Activated CD4-positive, alpha-beta T cell treated with anti-CD3 and anti-CD28 coated beads, Interleukin-2, amount 50 U/mL, for 4 hours (primary cell): ENCODE data around the gene MEGF6.
A peak's percentile ranks its signal among the peaks of the same experiment; 100 is the strongest.

Experiments used
- DNase-seq, 2 experiments: peaks; one replicate each; pipeline ENCODE4 v3.0.0-alpha.2; 2020

The MEGF6 gene

GRCh38 chr1:3498986-3499385 lies 112.3 kb downstream of the MEGF6 start:
- DNase-seq, result no peak

- DNase-seq, result no peak
Measured at GRCh38 chr1:3498246-3498930, 112.9 kb downstream of the MEGF6 start.

- no peak for DNase-seq
Measured at GRCh38 chr1:3497521-3497920, 113.8 kb downstream of the MEGF6 start.

GRCh38 chr1:3496916-3497315 lies 114.4 kb downstream of the MEGF6 start:
- DNase-seq, result no peak

DNA sequence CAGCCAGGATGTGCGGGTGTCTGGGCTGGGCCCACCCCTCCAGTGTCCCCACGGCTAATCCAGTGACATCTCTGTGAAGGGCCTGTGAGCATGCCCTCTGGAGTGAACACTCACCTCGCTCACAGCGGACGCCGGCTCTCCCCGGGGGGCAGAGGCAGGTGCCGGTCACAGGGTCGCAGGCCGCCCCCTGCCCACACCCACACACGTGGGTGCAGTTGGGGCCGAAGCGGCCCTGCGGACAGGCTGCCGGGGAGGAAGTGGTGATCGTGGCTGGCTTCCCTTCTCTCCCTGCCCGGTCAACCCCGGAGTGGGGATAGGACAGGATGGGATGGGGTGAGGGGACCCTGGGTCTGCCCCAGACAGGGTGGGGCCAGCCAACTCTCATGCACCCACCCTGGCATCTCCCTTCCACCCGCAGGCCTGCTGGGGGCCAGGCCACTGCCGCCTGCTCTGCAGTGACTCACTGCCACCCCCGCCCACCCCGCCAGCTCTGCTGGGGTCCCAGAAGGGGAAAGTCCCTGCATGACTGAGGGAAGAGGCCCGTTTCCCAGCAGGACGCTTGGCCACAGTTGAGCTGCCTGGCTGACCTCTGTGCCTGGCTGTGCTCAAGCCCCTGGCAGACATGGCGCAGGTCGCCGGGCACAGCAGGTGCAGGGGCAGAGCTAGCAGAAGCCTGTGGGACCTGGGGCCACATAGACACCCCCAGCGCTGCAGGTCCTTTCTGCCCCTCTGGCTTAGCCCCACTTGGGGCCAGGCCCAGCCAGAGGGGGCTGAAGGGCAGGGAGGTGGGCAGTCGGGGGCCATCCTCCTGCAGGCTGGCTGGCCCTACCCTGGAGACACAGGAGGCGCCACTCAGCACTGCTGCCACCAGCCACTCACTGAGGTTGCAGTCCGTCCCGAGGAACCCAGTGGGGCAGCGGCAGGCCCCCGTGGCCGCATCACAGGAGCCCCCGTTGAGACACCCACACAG lies 115.2 kb downstream of the MEGF6 start:
- DNase-seq, result no peak

DNA sequence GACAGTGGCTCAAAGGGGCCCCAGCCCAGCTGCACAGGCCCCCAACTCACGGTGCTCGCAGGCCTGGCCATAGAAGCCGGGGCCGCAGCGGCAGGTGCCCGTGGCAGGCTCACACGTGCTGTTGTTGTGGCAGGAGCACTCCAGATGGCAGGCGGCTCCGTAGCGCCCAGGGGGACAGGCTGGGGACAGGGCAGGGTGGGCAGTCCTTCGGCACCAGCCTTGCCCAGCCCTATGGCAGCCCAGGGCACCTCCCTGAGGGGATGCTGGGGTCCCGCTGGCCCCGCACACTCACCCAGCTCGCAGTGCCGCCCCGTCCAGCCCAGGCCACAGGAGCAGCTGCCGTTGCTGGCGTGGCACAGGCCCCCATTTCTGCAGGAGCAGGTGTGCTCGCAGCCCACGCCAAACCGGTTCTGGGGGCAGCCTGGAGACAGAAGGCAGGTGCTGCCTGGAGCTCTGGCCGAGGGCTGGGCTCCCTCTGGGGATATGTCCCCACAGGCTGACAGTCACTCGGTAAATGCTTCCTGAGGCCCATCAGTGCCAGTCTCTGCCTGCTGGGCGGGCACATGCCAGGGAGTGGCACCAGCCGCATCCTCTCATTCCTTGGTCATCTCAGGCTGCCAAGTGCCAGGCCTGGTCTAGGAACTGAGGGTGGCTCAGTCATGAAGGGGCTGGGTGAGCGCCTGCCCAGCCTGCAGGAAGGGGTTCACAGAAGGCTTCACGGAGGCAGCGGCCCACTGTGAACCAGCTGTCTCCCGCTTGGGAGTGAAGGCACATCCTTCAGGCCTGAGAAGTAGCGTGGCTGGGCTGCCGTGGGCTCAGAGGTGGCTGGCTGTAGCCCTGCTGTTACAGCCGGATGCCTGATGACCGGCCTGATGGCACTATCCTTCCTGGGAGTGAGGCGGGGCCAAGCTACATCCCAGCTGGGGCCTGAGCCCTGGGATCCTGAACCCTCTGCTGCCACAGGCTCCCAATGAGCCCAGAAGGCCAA lies 116.7 kb downstream of the MEGF6 start:
- DNase-seq, result no peak

DNA sequence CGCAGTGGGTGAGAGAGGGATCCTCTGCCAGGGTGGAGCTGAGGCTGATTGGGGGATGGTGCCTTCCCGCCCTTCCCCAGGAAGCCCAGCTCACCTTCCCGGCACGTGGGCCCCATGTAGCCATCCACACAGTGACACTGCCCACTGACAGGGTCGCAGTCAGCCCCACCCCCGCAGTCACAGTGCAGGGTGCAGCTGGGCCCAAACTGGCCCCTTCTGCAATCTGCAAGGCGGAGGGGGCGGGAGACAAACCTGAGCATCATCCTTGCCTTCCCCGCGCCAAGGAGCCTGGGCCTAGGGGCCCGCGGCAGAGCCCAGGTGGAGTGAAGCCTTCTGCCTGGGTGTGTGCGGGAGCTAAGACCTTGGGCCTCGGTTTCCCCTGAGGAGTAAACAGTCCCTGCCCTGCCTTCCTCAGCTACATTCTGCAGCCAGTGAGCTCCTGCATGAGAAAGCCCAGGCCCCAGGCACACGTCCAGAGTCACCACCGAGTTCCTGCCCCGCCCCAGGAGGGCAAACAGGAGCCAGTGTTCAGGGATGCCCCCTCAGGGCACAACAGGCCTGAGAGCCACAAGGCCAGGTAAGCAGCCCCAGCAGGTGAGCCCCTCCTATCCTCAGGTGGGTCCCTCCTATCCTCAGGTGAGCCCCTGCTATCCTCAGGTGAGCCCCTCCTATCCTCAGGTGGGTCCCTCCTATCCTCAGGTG lies 118.6 kb downstream of the MEGF6 start:
- DNase-seq, result no peak

DNA sequence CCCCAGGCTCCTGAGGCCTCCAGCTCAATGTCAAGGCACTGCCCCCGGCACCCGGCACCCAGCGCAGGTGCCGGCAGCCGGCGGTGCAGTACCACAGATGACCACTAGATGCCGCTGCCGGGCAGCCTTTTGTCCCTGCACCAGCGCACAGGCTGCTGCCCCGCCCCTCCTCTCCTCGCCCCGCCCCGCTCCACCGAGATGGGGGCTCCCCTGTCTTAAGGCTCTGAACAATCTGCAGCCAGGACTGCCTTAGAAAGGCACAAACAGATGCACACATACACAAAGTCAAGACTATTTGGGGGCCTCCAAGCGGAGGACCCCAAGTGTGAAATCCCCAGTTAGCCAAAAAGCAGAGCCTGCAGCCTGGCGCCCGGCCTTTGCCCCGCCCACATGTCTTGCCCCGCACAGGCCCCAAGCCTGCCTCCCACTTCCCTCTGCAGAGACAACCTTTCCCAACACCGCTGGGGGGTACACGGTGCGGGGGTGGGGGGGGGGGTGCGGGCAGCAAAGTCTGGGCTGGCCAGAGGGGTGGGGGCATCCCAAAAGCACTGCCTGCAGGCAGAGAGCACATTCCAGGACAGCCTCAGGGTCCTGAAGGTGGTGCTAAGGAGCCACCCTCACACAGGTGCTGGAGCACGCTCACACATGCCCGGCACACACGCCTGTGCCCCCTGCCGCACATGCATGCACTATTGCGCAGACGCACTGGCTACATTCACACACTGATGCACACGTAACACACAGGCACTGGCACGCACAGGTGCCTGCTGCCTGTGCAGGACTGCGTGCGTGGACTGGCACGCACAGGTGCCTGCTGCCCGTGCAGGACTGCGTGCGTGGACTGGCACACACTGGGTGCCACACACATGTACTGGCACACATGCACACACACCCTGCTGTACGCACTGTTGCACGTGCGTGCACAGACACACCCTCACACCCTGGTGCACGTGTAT lies 119.7 kb downstream of the MEGF6 start:
- peak; percentile 82 to 85 for DNase-seq

GRCh38 chr1:3490046-3490745 lies 121.1 kb downstream of the MEGF6 start:
- DNase-seq, result no peak

DNA sequence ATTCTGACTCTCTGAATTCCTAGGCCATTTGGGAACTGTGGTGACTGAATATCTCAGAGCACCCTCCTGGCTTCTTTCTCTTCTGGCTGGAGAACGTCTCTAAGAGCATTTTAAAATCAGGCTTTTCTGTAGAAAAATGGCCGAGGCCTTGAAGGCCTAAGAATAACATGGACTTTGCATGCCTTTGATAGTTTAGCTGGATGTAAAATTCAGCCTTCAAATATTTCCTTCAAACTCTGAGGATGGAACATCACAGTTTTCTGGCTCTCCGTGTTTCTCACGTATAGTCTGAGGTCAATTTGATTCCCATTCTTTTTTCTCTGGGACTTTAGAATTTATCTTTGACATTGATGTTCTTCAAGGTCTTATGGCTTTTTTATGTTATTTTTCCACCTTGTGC lies 122.9 kb downstream of the MEGF6 start:
- no peak for DNase-seq

DNA sequence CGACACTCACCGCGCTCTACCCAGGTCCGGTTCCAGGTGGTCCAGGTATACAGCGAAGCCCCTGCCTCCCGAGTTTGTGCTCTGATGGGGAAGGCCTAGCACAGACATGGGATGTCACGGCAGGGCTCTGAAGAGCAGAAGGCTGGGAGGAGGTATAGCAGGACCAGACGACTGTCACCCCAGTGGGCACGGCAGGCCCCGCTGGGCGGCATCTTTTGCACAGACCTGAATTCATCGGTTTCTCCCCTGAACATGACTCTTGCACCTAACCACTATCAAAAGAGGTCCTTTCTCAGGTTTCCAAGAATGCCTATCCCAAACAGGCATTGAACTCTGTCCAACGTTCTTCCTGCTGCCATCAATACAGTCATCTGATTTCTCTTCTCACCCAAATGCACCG lies 126.3 kb downstream of the MEGF6 start:
- no peak for DNase-seq

GRCh38 chr1:3483801-3484444 lies 127.4 kb downstream of the MEGF6 start:
- peak; percentile 22 to 32 for DNase-seq

- no peak for DNase-seq
Measured at GRCh38 chr1:3483380-3483779, 127.9 kb downstream of the MEGF6 start.

DNA sequence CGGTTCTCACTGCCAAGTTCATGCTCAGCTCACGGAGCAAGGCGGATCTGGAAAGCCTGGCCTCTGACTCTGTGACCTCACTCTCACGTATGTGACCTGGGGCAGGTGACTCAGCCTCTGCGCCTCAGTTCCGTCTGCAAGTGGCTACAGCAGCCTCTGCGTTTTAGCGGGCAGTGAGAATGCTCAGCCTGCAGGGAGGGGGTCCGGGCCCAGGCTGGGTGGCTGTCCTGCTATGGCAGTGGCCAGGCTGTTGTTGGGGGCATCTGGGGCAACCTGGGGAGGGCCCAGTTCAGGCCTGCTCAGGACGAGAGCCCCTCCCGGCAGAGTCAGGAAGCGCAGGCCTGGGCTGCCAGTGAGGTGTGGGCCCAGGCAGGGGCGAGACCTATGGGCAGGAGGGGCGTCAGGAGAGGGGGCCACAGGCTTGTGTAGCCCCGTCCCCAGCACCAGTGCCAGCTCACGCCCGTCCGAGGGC lies 128.9 kb downstream of the MEGF6 start:
- no peak for DNase-seq

DNA sequence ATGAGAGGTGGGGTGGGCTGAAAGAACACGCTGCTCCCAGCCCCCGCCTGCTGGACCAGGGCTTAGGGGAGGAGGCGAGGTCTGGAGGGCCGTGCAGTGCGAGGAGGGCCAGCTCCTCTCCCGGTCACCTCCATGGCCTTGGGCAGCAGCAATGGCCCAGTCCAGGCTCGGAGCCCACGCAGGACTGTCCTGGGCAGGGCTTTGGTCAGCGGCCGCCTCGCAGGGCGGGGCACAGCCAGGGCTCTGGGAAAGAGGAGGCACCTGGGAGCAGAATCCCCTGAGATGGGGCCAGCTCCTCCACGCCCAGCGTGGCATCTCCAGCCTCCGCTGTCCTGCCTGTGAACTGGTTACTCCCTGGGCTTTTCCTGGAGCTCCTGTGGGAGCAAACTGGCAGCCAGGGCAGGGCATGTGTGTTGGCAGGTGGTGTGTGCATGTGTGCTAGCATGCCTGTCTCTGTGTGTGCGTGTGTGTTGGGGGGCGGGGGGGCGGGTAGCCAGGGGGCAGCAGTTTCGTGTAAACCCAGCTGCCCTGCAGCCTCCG lies 129.4 kb downstream of the MEGF6 start:
- no peak for DNase-seq

GRCh38 chr1:3481046-3481445 lies 130.3 kb downstream of the MEGF6 start:
- no peak for DNase-seq

DNA sequence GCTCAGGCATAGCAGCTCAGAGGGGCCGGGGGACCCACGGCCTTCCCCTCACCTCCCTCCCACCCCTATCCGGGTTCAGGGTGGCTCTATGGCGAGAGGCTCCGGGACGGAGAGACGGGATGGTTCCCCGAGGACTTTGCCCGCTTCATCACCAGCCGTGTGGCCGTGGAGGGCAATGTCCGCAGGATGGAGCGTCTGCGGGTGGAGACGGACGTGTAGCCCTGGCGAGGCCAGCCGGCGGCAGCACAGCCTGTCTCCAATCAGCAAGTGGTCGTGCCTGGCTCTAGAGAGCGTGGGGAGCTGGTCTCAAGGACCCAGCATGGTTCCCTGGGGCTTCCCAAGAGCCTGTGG lies 131.0 kb downstream of the MEGF6 start:
- DNase-seq, result no peak

DNA sequence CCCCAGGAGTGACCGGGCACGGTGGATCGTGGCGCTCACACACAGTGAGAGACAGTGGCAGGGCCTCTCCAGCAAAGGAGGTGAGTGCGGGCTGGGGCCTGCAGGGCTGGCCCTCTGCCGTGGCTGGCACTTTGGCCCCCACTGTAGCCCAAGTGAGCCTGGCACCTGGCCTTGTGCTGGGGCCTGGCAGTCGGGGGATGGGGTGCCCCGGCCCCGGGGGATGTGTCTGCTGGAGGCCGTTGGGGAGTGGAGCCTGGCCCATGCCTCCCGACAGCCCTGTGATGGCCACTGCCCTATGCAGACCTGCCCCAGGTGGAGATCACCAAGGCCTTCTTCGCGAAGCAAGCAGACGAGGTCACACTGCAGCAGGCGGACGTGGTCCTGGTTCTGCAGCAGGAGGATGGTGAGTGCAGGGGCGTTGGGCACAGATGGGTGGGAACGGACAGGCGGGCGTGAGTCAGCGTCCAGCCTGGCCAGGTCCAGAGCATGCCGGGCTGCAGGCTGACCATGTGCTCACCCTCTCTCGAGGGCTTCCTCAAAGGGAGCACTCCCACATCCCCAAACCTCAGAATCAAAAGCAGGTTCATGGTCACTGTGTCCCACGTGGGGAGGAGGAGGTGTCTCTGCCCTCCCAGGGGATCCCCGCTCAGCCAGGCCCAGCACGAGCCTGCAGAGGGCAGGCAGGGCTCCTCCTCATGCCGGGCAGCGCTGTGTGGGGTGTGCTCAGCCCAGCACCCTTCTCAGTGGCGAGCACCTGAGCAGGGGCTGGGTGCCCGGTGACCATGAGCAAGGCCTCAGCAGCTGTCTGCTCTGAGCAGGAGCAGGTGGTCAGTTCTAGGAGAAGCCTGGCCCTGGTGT lies 131.6 kb downstream of the MEGF6 start:
- no peak for DNase-seq

- no peak for DNase-seq
Measured at GRCh38 chr1:3478187-3478586, 133.1 kb downstream of the MEGF6 start.
